GM12873 (cell line): Measurements from ENCODE around the gene MALT1.

Experiments used
- TF ChIP-seq, protein P1 (sequence below): IDR thresholded peaks from 2 replicates; pipeline ENCODE4 v1.5.1; 2012; ENCODE audit warnings: low read depth, mild to moderate bottlenecking, moderate library complexity, low read length, control low read depth; ENCODE audit not compliant: insufficient read depth; ENCODE audit errors: missing control alignments

Gene MALT1

DNA sequence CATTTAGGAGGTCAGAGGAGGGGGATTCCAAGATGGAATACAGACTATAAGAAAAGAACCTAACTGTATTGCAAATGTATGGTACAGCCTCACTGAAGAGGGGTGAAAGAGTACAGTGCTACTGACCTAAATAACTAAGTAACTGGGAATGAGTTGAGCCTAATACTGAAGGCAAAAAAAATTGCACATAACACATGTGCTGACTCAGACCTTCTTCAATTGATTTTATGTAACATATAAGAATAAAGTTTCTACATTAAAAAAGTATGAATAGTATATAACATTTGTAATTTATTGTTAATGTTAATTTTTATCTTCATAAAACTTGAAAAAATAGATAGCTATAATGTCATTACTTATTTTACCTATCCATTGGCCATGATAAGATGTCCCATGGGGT is 41.7 kb downstream of the MALT1 start:
- TF ChIP-seq, protein P1, sequence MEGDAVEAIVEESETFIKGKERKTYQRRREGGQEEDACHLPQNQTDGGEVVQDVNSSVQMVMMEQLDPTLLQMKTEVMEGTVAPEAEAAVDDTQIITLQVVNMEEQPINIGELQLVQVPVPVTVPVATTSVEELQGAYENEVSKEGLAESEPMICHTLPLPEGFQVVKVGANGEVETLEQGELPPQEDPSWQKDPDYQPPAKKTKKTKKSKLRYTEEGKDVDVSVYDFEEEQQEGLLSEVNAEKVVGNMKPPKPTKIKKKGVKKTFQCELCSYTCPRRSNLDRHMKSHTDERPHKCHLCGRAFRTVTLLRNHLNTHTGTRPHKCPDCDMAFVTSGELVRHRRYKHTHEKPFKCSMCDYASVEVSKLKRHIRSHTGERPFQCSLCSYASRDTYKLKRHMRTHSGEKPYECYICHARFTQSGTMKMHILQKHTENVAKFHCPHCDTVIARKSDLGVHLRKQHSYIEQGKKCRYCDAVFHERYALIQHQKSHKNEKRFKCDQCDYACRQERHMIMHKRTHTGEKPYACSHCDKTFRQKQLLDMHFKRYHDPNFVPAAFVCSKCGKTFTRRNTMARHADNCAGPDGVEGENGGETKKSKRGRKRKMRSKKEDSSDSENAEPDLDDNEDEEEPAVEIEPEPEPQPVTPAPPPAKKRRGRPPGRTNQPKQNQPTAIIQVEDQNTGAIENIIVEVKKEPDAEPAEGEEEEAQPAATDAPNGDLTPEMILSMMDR: no peak

DNA sequence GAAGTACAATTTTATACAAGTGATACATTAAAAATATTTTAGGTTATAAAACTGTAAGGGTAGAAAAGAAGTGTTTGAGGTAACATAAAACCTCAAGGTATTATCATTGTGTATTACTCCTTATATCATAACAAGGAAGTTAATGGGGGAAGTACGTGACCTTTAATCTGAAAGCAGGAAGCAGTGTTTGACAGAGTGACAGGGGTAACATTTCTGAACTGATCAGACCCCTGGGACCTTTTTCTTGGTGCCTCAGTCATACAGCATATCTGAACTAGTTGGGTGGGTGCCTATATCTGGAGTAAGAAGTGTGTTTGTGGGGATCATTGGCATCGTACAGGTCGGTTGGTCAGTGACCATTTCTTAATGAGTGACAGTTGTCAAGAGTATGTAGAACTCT is 43.0 kb downstream of the MALT1 start:
- TF ChIP-seq, protein P1: no peak

DNA sequence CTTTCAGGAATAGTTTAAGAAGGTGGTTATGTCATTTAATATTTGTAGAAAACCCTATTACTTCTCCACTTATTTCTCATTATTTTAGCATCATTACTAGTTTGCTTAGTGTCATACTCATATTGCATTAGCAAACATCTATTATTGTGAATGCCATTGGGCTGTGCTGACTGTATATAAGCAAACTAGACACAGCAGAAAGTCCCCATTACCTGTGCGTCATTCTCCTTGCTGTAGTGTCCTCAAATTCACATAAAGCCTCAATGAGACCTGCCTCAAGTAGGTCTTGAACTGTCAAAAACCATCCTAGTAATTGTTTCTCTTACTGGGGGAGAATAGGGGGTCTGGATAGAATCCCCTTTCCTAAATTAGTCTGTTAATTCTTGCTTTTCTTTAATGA is 43.6 kb downstream of the MALT1 start:
- TF ChIP-seq, protein P1: no peak

DNA sequence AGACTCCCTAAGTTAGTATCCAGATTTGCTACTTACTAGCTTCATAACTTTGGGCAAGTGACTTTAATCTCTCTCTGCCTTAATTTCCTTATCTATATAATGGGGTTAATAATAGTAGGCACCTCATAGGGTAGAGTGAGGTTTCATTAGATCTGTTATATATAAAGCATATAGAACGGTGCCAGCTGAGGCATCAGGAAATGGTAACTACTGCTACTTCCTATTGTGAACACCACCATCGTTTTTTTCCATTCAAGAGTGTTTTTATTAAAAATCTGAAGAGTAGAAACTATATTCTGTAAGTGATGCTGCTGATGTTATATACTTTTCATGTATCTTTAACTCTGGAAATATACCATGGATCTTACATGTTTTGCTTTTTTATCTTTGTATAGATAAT is 44.3 kb downstream of the MALT1 start:
- TF ChIP-seq, protein P1: no peak

DNA sequence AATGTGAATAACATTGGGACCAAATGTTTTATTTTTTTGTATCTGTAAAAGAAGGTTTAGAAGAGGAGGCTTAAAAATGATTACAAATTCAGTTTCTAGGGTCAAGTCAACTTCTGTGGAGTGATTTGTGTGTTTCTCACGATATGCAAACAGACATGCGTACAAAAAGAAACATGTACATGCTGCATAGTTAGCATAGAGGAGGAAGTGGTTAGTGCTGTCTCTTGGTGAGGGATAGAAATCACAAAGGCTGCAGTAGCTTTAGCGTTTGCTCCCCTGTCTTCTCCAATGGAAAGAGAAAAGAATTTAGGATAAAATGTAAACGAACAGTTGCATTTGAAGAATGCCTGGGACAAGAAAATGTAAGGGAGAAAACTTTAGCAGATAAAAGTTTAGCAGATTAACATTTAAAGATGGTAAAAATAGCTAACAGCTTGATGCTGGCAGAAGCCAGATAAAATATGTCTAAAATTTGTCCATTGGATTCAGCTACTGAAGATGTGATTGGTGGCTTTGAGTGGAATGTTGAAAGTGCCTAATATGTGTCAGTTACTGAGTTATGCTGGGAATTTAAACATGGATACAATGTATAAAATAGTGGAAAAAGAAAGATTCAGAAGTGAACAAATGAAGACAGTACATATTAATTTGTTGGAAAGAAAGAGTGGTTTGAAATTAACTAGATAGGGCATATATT is 44.9 kb downstream of the MALT1 start:
- TF ChIP-seq, protein P1: no peak

DNA sequence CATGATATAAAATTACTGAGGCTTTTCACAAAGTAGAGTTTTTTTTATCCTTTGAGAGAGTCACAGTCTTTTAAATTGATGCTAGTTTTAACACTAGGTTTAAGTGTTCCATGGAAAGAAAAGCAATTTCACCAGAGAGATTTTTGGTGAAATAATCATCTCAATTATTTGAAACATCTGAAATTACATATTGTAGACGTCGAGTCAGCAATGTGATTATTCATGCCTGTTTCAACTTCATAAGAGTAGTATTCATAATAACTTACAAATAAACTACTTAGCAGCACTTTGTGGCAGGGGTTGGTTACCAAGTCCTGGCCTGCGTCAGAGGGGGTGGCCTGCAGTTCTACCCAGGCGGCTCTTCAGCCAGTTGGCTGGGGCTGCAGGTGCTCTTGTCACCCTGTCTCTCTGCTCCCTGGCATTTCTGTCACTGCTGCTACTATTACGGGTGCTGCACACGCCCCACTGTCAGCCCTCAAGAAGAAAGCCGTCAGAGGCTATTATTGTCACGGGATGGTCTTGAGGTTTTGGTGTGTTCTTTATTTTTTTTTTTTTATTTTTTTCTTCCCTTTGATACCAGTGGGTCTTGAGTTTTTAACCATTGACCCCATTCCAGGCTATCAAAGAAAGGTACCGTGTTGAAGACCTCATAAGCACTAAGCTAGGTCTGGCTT is 50.4 kb downstream of the MALT1 start:
- TF ChIP-seq, protein P1: no peak

DNA sequence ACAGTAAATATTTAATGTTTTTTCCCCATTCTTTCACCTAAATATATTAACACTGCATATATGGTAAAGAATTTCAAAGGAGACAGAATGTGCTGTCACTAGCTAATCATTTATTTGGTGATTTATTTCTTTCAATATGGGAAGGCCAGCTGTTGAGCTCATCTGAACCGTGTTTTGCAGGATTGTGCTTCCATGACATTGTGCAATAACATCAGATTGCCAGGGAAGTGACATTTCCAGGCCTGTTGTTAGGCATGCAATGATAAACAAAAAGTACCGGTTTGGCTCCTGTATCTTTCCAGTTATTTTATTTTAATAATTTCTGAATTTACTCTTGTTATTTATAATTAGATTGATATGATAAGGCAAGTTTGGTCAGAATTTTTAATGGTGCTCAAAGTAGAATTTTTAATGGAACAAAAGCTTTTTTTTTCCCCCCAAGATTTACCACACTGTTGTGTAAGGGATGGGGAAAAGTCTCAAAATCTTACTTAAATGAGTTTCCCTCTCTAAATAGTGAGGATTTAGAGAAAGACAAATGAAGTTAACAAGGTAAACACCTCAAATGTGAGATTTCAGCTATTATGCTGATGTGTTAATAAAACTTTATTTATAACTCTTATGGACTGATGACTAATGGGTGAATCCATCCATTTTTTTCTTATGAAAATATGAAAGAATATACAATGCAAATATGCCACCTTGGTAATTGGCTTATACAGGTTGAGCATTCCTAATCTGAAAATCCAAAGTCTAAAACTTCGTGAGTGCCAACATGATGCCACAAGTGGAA is 52.7 kb downstream of the MALT1 start:
- TF ChIP-seq, protein P1: no peak
